HG02943 (cell line): ENCODE data around the gene PCSK1.

Source experiments
- ATAC-seq: cut with Tn5 transposase; IDR thresholded peaks from one replicate; pipeline ENCODE4 v1.9.1; 2021; ENCODE audit warnings: mild to moderate bottlenecking, low read depth, moderate library complexity; ENCODE audit not compliant: unreplicated experiment

The PCSK1 gene

GRCh38 chr5:96433066-96433447, at the start of gene PCSK1:
Gene PCSK1, minus strand, starts transcription at chr5:96433248. Its CDS starts 206 bp downstream, at chr5:96433042.
- ATAC-seq, result no peak

GRCh38 chr5:96481867-96482266, 48.8 kb upstream of the PCSK1 start:
- no peak for ATAC-seq

DNA sequence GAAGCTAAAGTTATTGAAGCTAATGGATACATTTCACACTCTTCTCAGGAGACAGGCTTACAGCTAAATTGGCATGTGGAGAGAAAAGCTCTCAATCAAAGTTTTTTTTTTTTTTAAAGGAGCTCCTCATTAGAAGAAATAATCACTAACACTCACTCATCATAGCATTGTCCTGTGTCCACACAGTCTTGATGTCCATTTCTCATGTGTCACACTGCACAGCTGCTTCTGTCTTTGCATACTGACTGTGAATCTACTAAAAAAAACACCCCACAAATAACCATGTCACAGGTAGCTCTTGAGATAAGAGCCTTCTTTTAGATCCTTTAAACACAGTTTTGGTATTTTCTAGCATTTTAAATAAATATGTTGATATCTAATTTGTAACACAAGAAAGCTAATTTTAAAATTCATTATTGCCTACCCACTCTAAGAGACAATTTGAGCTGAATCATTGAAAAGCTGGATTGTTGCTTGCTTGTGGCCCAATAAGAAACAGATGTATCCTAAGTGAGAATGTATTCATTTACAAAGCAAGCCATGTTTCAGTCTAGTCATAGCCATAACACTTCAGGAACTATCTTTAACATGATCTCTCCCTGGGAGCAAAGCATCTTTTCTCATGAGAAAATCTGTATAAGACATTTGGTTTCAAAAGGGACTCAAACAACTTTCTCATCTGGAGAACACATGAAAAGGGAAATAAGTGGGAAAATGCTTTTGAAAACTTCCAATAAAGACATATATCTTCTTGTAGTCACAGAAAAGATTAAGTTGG, 48.1 kb upstream of the PCSK1 start:
- ATAC-seq, result no peak

- no peak for ATAC-seq
Observed at GRCh38 chr5:96478983-96479382, 45.9 kb upstream of the PCSK1 start.

DNA sequence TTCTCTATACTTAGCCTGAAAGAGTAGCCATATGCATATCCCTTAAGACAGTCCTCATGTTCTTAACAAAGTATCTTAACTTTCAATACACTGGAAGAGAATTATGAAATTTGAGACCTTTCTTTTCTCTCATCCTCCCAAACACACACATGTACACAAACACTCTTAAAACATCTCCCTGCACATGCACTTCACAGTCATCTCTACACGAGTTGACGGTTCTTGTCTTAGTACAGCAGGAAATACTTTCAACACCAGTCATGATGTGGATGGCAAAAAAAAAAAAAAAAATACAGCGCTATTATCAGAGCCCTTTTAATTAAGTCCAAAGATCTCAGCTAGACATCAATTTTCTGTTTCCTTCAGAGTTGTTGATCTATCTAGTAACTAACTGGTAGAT, 43.6 kb upstream of the PCSK1 start:
- no peak for ATAC-seq

GRCh38 chr5:96474073-96474472, 41.0 kb upstream of the PCSK1 start:
- ATAC-seq, result no peak

DNA sequence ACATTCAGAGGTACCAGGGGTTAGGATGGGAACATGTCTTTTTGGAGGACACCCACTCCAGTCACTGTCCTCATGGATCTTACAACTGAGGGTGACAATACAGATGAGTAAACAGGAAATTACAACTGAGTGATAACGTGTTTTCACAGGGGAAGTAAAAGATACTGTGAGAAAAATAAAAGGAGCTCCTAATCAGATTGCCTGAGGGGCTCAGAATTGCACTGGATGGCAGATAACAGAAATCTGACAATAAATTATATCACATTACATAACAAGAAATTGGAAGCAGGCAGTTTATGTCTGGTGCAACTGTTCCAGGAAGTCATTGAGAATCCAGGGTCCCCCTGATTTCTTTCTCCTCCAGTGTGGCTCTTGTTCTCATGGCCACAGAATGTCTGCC, 40.1 kb upstream of the PCSK1 start:
- ATAC-seq, result no peak

DNA sequence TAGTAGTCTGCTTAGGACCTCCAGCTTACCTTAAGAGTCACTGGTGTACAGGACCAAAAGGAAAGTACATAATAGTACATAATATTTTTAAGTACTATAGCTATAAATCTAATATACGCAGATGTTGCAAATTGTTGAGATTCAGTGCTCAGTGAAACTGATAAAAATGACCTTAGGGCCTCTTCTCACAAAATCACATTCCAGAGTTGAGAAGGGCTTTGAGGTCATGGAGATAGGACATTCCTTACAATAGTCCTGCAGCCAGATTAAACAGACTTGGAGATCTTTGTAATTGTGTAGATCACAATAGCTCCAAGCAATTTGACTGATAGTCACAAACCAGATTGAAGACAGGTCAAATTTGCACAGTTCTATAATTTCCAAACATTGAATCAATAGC, 37.7 kb upstream of the PCSK1 start:
- ATAC-seq, result no peak

DNA sequence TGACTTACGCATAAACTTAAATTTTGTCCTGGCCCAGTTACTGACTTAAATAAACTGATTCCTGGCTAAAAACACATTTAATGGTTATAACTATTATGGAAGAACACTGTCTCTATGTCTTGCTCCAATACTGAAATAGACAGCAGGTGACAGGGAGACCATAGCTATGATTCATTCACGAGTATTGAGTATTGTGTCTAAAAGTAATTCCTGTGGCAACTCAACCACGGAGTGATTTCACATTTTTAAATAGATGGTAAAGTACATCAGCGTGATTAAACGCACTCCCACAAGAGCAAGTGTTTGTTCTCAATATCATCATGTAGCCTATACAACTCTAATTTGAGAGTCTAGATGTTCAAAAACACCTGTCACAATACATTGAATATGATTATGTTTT, 35.9 kb upstream of the PCSK1 start:
- ATAC-seq, result no peak

DNA sequence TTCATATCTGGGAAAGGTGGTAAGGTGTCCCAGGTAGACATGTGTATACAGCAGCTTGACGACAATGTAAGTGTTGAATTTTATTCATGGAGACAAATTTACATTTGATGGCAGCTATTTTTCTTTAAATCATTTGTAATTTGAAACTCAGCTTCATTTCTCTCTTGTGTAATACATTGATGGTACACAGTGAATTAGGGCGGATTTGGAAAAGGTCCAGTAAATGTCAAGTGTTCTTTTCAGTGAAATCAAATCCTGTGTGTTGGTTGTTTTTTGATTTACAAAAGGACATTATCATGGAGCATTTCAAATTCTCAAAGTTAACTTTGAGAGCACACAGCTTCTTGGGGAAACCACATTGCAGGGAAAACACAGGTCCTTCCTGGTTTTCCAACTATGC, 30.0 kb upstream of the PCSK1 start:
- no peak for ATAC-seq

- no peak for ATAC-seq
Observed at GRCh38 chr5:96459313-96460121, 26.5 kb upstream of the PCSK1 start.

DNA sequence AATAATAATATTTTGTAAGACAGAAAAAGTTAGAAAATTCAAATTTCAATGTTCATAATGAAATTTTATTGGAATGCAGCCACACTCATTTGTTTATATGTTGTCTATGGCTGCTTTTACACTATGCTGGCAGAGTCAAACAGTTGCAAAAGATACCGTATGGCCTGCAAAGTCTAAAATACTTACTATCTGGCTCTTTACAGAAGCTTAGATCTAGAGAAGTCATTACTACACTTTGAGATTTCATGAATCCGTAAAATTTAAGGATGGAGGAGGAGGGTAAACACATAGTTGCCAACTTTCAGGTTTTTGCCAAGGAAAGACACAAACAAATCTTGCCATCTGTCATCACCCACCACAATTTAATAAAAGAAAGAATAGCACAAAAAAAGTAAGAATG, 25.1 kb upstream of the PCSK1 start:
- ATAC-seq, result no peak

- no peak for ATAC-seq
Observed at GRCh38 chr5:96455789-96456188, 22.7 kb upstream of the PCSK1 start.

DNA sequence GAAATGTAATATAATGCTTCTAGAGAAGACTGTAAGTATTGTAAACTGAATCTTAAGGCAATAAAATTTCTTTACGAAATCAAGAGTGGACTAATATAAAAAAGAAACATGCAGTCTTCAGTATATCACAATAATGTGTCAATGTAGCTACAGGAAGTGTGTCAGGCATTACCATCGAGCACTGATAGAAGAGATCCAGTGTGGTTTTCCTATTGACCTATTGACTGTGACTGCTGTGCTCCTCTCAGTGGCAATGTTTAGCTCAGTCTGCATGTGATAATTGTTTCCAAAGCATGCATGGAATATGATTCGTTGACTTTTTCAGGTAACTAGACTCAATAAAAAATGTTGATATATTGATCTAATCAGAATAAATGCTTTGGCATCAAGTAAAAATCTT, 20.3 kb upstream of the PCSK1 start:
- no peak for ATAC-seq

DNA sequence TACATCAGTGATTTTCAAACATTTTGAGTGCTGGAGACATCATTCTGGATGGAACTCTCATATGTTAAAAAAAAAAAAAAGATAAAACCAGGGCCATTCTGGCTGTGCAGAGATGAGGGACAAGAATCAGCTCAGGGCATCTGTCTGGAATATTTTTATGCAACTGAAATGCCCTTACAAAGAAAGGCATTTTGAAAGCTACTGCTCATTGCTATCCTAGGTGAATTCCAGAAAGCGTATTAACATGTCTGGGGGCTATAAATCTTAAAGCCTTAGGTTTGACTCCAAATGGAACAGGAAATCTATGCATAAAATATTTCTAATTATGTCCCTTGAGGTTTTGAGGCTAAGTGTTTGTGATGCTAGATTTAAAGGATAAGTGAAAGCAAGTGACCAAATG, 14.9 kb upstream of the PCSK1 start:
- no peak for ATAC-seq

- ATAC-seq, result peak; percentile 13
Observed at GRCh38 chr5:96440185-96440538, 7.1 kb upstream of the PCSK1 start.

DNA sequence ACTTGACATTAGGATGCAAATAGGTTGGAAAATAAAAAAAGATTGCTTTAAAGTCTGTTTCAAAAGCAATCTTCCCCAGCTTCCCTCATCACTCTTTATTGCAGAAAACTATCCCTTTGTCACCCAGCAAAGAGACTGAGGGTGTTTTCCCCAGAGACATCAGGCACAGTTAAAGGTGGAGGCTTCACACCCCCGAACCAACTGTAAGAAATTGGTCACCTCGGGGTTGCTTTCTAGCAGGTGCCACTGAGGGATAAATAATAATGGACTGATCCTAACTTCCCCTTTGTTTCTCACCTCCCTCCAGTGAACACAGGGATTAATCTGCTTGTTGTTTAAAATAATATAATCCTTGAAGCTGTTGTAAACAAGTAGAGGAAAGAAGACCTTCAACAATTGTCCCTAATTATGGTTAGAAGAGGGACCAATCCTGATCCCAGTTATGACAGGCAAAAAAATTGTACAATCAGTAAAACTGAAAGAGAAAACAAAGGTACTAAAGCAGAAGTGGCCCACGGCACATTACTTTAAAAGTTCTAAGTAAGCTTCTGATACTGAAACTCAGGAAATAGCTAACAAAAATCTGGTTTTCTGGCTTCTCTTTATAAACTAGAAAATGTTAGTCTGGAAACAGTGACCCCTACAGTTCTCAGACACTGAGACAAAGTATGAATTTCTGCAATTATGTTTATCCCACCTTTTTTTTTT, 6.6 kb upstream of the PCSK1 start:
- ATAC-seq, result peak; percentile 93

DNA sequence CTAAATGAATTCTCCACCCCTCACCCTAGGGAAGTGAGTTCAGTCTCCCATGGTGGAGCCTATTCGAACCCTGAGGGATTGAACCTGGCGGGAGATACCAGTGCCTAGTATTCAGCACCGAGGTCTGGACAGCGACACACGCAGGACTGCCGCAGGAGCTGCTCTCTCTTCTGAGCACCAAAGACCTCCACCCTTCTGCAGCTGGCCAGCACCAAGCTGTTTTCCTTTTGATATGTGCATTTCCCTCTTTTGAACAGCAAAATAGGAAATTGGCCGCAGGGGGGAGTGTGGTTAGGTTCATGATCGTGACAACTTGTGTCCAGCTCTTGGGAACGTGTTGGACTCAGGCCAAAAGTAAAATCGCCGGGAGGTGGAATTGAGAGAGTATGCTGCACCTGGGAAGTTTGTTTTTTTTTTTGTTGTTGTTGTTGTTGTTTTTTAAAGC, 1.2 kb upstream of the PCSK1 start:
- ATAC-seq, result no peak

DNA sequence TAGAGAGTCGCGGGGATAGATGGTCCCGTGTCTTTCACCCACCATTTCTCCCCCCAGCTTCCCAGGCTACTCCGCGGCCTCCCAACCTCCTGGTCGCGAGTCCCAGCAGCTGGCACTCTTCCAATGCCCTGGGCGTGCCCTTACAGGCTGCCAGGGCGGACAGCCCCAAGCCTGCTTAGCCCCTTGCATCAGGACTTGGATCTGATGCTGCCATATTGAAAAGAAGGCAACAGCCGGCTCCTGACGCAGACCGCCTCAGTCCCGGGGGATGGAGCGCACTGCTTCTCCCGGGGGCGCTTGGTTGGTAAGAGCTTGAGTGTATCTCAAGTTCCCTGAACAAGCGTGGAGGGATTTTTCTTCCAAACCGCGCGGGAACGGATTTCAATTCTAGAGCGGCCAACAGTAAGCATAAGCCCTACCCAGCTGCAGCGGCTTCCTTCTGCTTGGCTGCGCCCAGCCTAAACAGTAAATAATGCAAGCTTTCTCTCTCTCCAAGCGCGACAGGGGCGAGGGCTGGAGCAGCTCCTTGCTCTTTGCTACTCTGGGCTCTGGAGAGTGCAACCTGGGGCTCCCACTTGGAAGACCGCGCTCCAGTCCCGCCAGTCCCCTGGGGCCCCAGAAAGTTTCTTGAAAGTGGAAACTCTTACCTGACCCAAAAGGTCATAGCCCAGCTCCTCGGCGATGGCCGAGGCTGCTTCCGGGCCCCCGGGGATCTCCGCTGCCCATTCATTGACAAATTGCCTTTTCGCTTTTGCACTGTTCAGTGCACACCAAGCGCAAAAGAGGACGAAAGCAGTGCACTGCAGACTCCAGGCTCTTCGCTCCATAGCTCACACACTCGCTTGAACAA, 607 bp downstream of the PCSK1 start:
- no peak for ATAC-seq

- no peak for ATAC-seq
Observed at GRCh38 chr5:96431376-96432187, 1.5 kb downstream of the PCSK1 start.
